ENCODE results near the gene SULT1C2.

The SULT1C2 gene

DNA sequence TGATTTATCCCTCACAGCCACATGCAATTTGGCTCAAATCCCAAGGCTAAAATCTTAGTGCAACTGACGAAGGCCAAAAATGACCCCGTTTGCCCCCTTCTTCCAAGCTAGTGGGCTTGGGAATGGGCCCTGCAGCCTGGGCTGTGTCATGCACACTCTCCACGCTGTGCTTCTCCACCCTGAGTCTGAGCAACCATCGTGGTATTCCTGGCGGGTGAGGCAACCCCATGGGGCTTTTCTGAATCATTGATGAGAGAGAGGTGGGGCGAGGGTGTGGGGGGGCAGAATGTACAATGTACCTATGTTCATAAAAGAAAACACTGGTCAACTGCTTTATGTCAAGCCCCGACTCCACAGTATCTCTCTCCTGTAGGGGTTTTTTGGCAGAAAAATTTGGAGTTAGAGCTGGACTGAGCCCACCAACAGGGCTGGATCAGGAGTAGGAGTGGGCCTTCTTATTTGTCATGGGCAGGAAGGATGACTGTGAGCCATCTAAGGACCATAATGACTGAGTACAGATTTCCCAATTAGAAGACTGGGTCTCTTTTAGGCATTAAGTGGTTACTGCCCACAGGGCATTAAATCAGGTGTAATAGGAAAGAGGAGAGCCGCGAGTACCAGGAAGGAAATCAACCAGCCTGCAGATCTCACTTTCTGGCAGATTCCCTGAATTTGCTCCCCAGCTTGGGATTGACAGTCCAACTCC lies 8.9 kb downstream of the SULT1C2 start:
- no peak for DNase-seq

GRCh38 chr2:108301558-108301957 lies 12.9 kb downstream of the SULT1C2 start:
- no peak for DNase-seq

DNA sequence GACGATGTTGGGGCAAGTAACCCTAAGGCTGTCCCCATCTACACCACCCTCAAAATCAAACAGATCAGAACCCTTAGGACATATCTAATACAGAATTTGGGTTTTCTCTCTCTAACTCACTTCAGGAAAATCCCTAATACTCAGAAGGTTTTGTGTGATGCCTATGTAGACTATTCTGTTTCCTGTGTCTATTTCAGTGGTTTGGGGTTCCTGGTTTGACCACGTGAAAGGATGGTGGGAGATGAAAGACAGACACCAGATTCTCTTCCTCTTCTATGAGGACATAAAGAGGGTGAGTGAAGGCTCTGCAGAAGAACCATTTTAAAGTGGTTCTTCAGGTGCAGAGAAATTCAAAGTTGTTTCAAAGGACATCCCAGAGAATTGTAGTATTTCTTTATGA lies 16.3 kb downstream of the SULT1C2 start:
- DNase-seq = no peak

DNA sequence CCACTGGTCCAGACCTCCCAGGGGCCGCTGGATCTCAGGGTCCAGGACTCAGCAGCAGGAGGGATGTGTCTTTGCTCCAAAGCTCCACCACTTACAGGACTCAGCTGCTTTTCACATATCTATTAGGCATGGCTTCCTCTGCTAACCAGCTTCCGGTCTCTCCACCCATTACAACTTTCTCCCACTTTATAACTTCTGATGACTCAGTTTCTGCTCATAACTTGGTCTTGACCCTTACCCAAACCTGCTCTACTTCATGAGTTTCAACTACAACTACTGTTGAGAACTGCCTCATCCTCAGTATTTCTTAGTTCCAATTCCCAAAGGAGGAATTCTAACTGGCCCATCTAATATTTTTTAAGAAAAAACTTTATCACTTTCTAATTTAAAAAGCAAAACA lies 17.2 kb downstream of the SULT1C2 start:
- DNase-seq = no peak

GRCh38 chr2:108309903-108310302 lies 21.2 kb downstream of the SULT1C2 start:
- DNase-seq = no peak

- DNase-seq = no peak
These were observed 26.0 kb downstream of the SULT1C2 start for GRCh38 chr2:108314586-108315296.

DNA sequence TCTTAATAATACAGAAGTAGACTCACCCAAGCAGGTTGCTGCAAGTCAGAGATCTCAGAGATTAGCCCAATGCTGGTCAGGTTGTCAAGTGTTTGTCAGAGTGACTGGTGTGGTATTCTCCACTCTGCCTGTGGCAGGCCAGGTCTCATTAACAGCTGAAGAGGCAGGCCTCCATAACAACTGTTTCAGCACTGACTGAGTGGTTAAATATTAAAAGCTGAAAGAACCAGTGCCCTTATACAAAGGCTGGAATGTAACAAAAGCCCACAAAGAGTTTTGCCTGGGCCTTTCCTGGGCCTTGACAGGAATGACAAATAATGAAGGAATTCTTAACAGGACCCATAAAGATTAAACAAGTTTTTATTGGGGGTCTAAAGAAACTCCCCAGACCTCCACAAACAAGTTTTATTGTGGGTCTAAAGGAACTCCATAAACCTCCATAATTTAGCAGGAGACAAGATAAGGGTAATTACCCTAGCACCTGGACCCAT lies 26.8 kb downstream of the SULT1C2 start:
- no peak for DNase-seq

- no peak for DNase-seq
These were observed 27.3 kb downstream of the SULT1C2 start for GRCh38 chr2:108316033-108316432.

DNA sequence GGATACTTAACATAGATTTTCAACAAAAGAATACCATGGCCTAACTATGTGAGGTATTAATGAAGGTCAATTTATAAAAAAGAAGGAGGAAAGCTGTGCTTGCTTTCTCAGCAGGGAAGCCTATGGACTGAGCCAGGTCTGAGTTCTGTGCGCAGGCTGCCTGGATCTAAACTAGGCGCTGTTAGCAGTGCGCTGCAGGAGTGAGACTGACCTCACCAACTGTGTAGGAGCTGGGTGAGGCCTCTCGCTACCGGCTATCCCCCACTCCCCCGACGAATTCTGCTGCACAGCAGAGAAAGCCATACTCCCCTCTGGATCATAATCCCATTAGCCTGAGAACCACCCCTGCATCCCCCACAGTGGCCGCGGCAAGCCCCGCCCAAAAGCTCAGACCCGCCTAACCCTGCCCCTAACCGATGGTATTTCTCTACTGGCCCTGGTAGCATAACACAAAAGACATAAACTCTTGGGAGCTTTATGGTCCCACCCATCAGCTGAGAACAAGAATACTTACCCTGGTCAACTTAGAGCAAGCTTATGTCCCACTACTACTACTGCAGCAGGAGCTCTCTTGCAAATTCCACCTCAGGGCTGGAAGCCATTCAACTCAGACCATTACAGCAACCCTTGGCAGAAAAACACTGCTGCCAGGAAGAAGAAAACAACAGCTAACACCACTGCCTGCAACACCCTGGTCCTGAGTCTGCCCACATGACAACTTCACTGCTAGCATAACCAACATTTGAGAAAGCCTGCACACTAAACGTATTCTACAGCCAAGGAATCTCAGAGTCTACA lies 28.0 kb downstream of the SULT1C2 start:
- DNase-seq = no peak

- no peak for DNase-seq
These were observed 31.7 kb downstream of the SULT1C2 start for GRCh38 chr2:108320326-108320922.

GRCh38 chr2:108323619-108324018 lies 34.9 kb downstream of the SULT1C2 start:
- no peak for DNase-seq

GRCh38 chr2:108324531-108325255 lies 36.0 kb downstream of the SULT1C2 start:
- no peak for DNase-seq

DNA sequence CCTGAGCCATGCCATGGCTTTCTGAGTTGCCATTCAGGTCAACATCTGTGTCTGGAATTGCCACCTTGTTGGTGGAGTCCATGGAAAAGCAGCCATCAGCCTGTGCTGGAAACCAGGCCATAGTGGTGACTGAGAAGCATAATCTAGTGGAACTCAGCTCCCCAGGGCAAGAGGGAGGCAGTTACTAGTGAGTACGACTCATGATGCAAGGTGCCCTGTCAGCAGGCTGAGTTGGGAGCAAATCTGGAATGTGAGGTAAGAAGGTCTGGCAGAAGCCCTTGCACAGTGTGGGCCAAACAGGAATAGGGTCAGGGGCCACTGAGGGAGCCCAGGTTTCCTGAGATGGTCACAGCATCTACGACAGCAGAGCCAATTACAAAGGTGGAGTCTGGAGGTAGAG lies 37.1 kb downstream of the SULT1C2 start:
- DNase-seq = no peak

DNA sequence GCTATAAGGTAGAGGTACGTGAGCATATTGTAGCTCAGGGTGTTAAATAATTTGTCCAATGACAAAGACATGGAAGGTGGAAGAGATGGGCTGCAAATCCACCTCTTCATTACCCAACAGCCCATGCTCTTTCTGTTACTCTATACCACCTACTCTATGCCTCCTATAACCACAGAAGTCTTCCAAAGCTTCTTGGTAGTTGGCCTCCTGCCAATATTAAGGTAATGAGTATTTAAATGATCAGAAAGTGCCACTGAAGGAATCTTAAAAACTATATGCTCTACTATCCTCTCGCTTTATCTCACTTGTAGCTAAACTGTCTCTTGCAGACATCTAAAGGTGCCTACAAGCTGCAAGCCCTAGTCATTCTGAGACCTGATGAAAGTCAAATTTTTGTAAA lies 41.1 kb downstream of the SULT1C2 start:
- no peak for DNase-seq

DNA sequence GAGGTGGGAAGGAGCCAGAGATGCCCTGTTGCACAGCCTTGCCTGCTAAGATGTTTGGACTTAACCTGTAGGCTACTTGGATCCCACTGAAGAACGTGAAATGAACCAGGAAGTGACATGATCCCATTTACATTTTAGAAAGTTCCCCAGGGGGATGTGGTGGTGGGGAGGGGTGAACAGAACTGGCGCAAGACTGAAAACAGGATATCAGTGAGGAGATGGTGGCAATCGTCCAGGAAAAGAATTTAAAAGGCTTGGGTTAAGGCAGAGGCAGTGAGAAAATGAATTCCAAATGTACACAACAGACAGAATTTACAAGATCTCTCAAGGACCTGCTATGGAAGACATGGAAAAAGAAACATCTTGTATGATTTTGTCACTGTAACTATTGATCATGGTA lies 42.3 kb downstream of the SULT1C2 start:
- no peak for DNase-seq

- no peak for DNase-seq
These were observed 57.3 kb downstream of the SULT1C2 start for GRCh38 chr2:108345951-108346350.

DNA sequence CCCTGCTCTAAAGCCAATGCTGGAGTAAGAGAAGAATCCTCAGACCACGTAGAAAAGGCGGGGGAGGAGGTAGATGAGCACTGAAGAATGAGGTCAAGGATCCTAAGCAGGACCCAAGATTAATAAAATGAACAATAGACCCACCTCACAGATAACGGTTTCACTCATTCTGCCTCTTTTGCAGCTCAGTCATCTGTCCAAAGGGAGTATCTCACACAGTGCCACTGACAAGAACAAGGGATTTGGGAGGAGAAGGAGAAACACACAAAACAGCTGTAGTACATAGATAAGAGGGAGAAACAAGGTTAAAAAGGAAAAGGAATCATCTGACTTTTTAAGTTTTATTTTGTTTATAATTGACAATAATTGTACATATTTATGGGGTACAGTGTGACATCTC lies 58.1 kb downstream of the SULT1C2 start:
- DNase-seq = no peak

GRCh38 chr2:108347786-108348185 lies 59.1 kb downstream of the SULT1C2 start:
- DNase-seq = no peak

GRCh38 chr2:108348816-108349570 lies 60.3 kb downstream of the SULT1C2 start:
- no peak for DNase-seq

GRCh38 chr2:108349571-108349928 lies 60.9 kb downstream of the SULT1C2 start:
- DNase-seq = no peak

- no peak for DNase-seq
These were observed 63.2 kb downstream of the SULT1C2 start for GRCh38 chr2:108351889-108352288.

GRCh38 chr2:108354136-108354535 lies 65.4 kb downstream of the SULT1C2 start:
- DNase-seq = no peak
